BJ (cell line): ENCODE results near the gene TRAPPC2. TPM values are rescaled to one million over a fixed set of nuclear protein-coding genes. Genes with fewer than 3 reads are reported as not detected.

Source experiments
- CTCF ChIA-PET: fragments of 350-600 bp; formaldehyde crosslinking; extraction: SDS; loops from one replicate; lab custom pipeline; 2021; ENCODE audit warnings: antibody characterized with exemption, inconsistent platforms; lab: Yijun Ruan, JAX
- POLR2A ChIA-PET: fragments of 300-600 bp; sonication (Branson Sonifier 250); formaldehyde crosslinking; extraction: SDS; loops from one replicate; lab custom pipeline; 2021; ENCODE audit warnings: antibody characterized with exemption; lab: Charles Lee
- DNase-seq: peaks from one replicate; pipeline ENCODE4 v3.0.0-alpha.2; 2011; ENCODE audit warnings: low read depth
- H3K27me3 ChIP-seq: 2 replicates; pipeline ENCODE4 v1.6.0; 2011; ENCODE audit warnings: low read length; ENCODE audit not compliant: control insufficient read depth, insufficient read depth
- H3K36me3 ChIP-seq: 2 replicates; pipeline ENCODE4 v1.5.1; 2011; ENCODE audit warnings: low read length; ENCODE audit not compliant: control insufficient read depth, insufficient read depth
- H3K4me3 ChIP-seq: 2 replicates; pipeline ENCODE4 v1.5.1; 2011; ENCODE audit warnings: low read depth, mild to moderate bottlenecking, control low read depth, low read length
- CTCF ChIP-seq: IDR thresholded peaks from 2 replicates; pipeline ENCODE4 v1.5.1; 2011; ENCODE audit warnings: low read depth, mild to moderate bottlenecking, control low read depth, inconsistent platforms, low read length, moderate library complexity; ENCODE audit not compliant: insufficient read depth
- polyA plus RNA-seq: library from polyadenylated mRNA; depleted of rRNA; stranded (reverse); fragments of >200 nt; gene quantifications from 2 replicates; pipeline ENCODE4 v1.2.3, GENCODE V29; 2011

The TRAPPC2 gene
- polyA plus RNA-seq, 1 experiment: 5.5 TPM

GRCh38 chrX:13750204-13750603 is 15.8 kb upstream of the TRAPPC2 start:
- Histone ChIP-seq H3K27me3 (no peaks in the 10 kb centered on the region), H3K4me3 (no peak overlapping the region), H3K36me3 (peaks cover 1% of the 10 kb centered on the region; the same call in 1 of the 2 replicates)
- ChIA-PET CTCF (interaction anchor here (0.9 to 2.3 kb wide), 5 partner anchors 58 to 281 kb away, joined by 3 to 6 read pairs (median 5); partner anchors contain the start of gene GEMIN8), POLR2A (no interaction called here)
- no peak for DNase-seq
- TF ChIP-seq CTCF: peak; percentile 46

- TF ChIP-seq CTCF: no peak
- CTCF ChIA-PET: interaction anchor here (0.6 to 2.3 kb wide), 4 partner anchors 13 to 241 kb away, joined by 3 to 11 read pairs (median 6); no protein-coding TSS in a partner anchor
- POLR2A ChIA-PET: no interaction called here
- Histone ChIP-seq H3K36me3 (peaks cover 1% of the 10 kb centered on the region; the same call in 1 of the 2 replicates), H3K27me3 (no peaks in the 10 kb centered on the region), H3K4me3 (no peak overlapping the region)
- DNase-seq: no peak
Observed at GRCh38 chrX:13748486-13748885, 14.1 kb upstream of the TRAPPC2 start.

- Histone ChIP-seq H3K4me3 (no peak overlapping the region), H3K36me3 (peaks cover 1% of the 10 kb centered on the region; the same call in 1 of the 2 replicates), H3K27me3 (no peaks in the 10 kb centered on the region)
- CTCF ChIA-PET: interaction anchor here (0.6 to 2.0 kb wide), 3 partner anchors 12 to 284 kb away, joined by 3 to 11 read pairs (median 4); no protein-coding TSS in a partner anchor
- peak; percentile 56 for TF ChIP-seq CTCF
- POLR2A ChIA-PET: no interaction called here
- DNase-seq: no peak
Observed at GRCh38 chrX:13747836-13748235, 13.4 kb upstream of the TRAPPC2 start.

- no peak for DNase-seq
- H3K4me3 ChIP-seq: no peak overlapping the region
- no peaks in the 10 kb centered on the region; the same call in 1 of the 2 replicates for H3K36me3 ChIP-seq
- no peak for TF ChIP-seq CTCF
- ChIA-PET CTCF (no interaction called here), POLR2A (no interaction called here)
- H3K27me3 ChIP-seq: no peaks in the 10 kb centered on the region
Observed at GRCh38 chrX:13742397-13743176, 8.2 kb upstream of the TRAPPC2 start.

GRCh38 chrX:13741695-13742094 is 7.3 kb upstream of the TRAPPC2 start:
- no peak for TF ChIP-seq CTCF
- Histone ChIP-seq H3K27me3 (no peaks in the 10 kb centered on the region), H3K36me3 (no peaks in the 10 kb centered on the region), H3K4me3 (no peak overlapping the region)
- CTCF ChIA-PET: no interaction called here
- DNase-seq: no peak
- POLR2A ChIA-PET: no interaction called here
